PFSK-1 (cell line): ENCODE results near the gene IL4R.

Source experiments
- FOXP2 ChIP-seq: optimal IDR thresholded peaks from 2 replicates; pipeline ENCODE3; 2011; ENCODE audit warnings: borderline replicate concordance, control low read depth, inconsistent platforms; ENCODE audit not compliant: insufficient read depth; ENCODE audit errors: extremely low read length, extremely low read depth
- POLR2AphosphoS5 ChIP-seq: IDR thresholded peaks from 2 replicates; pipeline ENCODE4 v1.6.1; 2012; ENCODE audit warnings: low read depth, mild to moderate bottlenecking, control low read depth, low read length, moderate library complexity
- SIN3A ChIP-seq: IDR thresholded peaks from 2 replicates; pipeline ENCODE4 v1.6.1; 2012; ENCODE audit warnings: mild to moderate bottlenecking, low read length, moderate library complexity, borderline replicate concordance; ENCODE audit not compliant: insufficient read depth
- TAF1 ChIP-seq: IDR thresholded peaks from 2 replicates; pipeline ENCODE4 v1.6.1; 2012; ENCODE audit warnings: low read length, control low read depth, borderline replicate concordance; ENCODE audit not compliant: insufficient read depth
- TF ChIP-seq, protein P1 (sequence below), 2 experiments: IDR thresholded peaks; 2 replicates each; pipeline versions ENCODE4 v1.6.1 to v1.8.0; 2011 to 2012; ENCODE audit warnings: low read depth in 2 of 2, low read length in 2 of 2, control low read depth in 1 of 2, inconsistent platforms in 1 of 2, mild to moderate bottlenecking in 1 of 2, moderate library complexity in 1 of 2; ENCODE audit not compliant: insufficient read depth in 1 of 2

The IL4R gene

DNA sequence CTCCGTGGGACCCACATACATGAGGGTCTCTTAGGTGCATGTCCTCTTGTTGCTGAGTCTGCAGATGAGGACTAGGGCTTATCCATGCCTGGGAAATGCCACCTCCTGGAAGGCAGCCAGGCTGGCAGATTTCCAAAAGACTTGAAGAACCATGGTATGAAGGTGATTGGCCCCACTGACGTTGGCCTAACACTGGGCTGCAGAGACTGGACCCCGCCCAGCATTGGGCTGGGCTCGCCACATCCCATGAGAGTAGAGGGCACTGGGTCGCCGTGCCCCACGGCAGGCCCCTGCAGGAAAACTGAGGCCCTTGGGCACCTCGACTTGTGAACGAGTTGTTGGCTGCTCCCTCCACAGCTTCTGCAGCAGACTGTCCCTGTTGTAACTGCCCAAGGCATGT is 50.0 kb downstream of the IL4R start:
- TF ChIP-seq TAF1 (no peak), SIN3A (no peak), POLR2AphosphoS5 (no peak), FOXP2 (no peak)
- TF ChIP-seq, protein P1, sequence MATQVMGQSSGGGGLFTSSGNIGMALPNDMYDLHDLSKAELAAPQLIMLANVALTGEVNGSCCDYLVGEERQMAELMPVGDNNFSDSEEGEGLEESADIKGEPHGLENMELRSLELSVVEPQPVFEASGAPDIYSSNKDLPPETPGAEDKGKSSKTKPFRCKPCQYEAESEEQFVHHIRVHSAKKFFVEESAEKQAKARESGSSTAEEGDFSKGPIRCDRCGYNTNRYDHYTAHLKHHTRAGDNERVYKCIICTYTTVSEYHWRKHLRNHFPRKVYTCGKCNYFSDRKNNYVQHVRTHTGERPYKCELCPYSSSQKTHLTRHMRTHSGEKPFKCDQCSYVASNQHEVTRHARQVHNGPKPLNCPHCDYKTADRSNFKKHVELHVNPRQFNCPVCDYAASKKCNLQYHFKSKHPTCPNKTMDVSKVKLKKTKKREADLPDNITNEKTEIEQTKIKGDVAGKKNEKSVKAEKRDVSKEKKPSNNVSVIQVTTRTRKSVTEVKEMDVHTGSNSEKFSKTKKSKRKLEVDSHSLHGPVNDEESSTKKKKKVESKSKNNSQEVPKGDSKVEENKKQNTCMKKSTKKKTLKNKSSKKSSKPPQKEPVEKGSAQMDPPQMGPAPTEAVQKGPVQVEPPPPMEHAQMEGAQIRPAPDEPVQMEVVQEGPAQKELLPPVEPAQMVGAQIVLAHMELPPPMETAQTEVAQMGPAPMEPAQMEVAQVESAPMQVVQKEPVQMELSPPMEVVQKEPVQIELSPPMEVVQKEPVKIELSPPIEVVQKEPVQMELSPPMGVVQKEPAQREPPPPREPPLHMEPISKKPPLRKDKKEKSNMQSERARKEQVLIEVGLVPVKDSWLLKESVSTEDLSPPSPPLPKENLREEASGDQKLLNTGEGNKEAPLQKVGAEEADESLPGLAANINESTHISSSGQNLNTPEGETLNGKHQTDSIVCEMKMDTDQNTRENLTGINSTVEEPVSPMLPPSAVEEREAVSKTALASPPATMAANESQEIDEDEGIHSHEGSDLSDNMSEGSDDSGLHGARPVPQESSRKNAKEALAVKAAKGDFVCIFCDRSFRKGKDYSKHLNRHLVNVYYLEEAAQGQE (IDR thresholded peaks at IDR 0.05; ENCODE audit: insufficient read depth in 1 of 2, low read depth in 2 of 2, low read length in 2 of 2): no peak

DNA sequence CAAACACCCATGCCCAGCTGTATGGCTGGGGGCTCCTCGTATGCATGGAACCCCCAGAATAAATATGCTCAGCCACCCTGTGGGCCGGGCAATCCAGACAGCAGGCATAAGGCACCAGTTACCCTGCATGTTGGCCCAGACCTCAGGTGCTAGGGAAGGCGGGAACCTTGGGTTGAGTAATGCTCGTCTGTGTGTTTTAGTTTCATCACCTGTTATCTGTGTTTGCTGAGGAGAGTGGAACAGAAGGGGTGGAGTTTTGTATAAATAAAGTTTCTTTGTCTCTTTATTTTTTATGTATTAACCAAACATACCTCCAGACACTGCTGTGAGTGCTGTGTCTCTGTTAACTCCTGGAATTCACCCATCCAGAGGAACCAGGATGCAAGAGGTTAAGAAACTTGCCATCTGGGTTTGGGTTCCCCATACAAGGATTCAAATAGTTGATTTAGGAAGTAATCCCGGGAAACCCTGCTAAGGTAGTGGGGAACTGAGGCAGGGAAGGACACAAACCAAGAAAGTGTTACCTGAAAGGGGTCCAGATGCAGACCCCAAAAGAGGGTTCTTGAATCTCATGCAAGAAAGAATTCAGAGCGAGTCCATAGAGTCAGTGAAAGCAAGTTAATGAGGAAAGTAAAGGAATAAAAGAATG is 50.8 kb downstream of the IL4R start:
- TF ChIP-seq, protein P1 (IDR thresholded peaks at IDR 0.05; ENCODE audit: insufficient read depth in 1 of 2, low read depth in 2 of 2, low read length in 2 of 2): no peak
- no peak for TF ChIP-seq POLR2AphosphoS5
- no peak for TF ChIP-seq FOXP2
- no peak for TF ChIP-seq TAF1
- no peak for TF ChIP-seq SIN3A

- TF ChIP-seq POLR2AphosphoS5 (no peak), FOXP2 (no peak), SIN3A (no peak), TAF1 (no peak)
- TF ChIP-seq, protein P1 (IDR thresholded peaks at IDR 0.05; ENCODE audit: insufficient read depth in 1 of 2, low read depth in 2 of 2, low read length in 2 of 2): no peak
Measured at GRCh38 chr16:27365142-27366089, 51.6 kb downstream of the IL4R start.

DNA sequence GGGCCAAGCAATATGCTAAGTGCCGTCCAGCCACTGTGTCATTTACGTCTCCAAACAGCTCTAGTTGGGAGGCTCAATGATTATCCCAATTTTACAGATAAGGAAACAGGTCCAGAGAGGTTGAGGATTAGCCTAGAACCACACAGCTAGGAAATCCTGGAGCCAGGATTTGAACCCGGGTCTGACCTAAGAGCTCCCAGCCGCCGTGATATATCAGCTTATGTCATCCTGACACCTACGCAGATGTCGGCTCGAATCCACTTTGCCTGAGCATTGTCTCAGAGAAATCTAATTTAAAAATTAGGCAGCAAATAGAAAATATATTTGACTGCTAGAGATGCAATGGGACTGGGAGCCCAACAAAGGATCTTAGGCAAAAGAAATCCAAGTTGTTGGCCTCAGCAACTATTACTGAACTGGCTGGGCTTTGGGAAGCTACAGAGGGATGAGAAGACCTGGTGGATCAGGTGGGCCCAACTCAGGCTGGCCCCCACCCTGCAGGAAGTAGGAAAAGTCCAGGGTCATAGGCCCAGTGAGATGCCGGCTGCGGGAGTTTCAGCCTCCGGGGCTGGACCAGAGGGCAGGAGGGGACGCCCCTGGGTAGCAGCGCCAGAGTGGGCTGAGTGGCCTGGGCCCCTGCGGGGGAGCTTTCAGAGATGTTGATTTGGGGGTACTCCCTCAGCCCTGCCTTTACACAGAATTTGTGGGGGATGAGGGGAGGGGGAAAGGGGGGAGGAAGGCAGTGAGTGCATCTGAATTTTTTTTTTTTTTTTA is 53.1 kb downstream of the IL4R start:
- TF ChIP-seq FOXP2: no peak
- no peak for TF ChIP-seq SIN3A
- no peak for TF ChIP-seq POLR2AphosphoS5
- TF ChIP-seq, protein P1 (IDR thresholded peaks at IDR 0.05; ENCODE audit: insufficient read depth in 1 of 2, low read depth in 2 of 2, low read length in 2 of 2): no peak
- no peak for TF ChIP-seq TAF1
